PC-3 (cell line): ENCODE results near the gene VGLL1. TPM values are rescaled to one million over a fixed set of nuclear protein-coding genes. Genes with fewer than 3 reads are reported as not detected.

ENCODE experiments used
- ATAC-seq: fragments of 200-7000 bp; cut with Tn5 transposase; 2 replicates; pipeline ENCODE4 v1.9.1; 2020; ENCODE audit warnings: mild to moderate bottlenecking, moderate library complexity
- BruUV-seq: library from RNA; stranded (reverse); fragments of 400-500 nt; replicated peaks from 2 replicates; lab custom pipeline; 2021; lab: Mats Ljungman, UMichigan
- CTCF ChIA-PET: fragments of 300-600 bp; sonication (Branson Sonifier 250); formaldehyde crosslinking; loops from one replicate; lab custom pipeline; 2022; ENCODE audit warnings: antibody characterized with exemption; lab: Charles Lee
- POLR2A ChIA-PET: fragments of 300-600 bp; sonication (Branson Sonifier 250); formaldehyde crosslinking; loops from one replicate; lab custom pipeline; 2022; ENCODE audit warnings: antibody characterized with exemption; ENCODE audit not compliant: unreplicated experiment; lab: Charles Lee
- DNase-seq: peaks from one replicate; pipeline ENCODE4 v3.0.0-alpha.2; 2015
- H2AFZ ChIP-seq: fragments of 300-600 bp; sonication (generic); 2 replicates; pipeline ENCODE4 v1.6.0; 2016; ENCODE audit warnings: antibody characterized with exemption, low read length
- H3F3A ChIP-seq: fragments of 300-600 bp; sonication (generic); one replicate; pipeline ENCODE4 v1.6.0; 2017; ENCODE audit warnings: antibody characterized with exemption, low read length, control low read depth, mild to moderate bottlenecking; ENCODE audit not compliant: unreplicated experiment
- H3K27ac ChIP-seq: fragments of 300-600 bp; sonication (generic); 2 replicates; pipeline ENCODE4 v1.5.1; 2016; ENCODE audit warnings: mild to moderate bottlenecking, low read length
- H3K27me3 ChIP-seq: fragments of 300-600 bp; sonication (generic); 2 replicates; pipeline ENCODE4 v1.6.1; 2016; ENCODE audit warnings: low read length, mixed read lengths
- H3K36me3 ChIP-seq: fragments of 300-600 bp; sonication (generic); 2 replicates; pipeline ENCODE4 v1.6.1; 2016; ENCODE audit warnings: low read depth, mixed run types, low read length, mixed read lengths
- H3K4me1 ChIP-seq: fragments of 300-600 bp; sonication (generic); 2 replicates; pipeline ENCODE4 v1.5.1; 2016; ENCODE audit warnings: low read length; ENCODE audit not compliant: insufficient read depth
- H3K4me2 ChIP-seq: fragments of 300-600 bp; sonication (generic); 2 replicates; pipeline ENCODE4 v1.6.0; 2016; ENCODE audit warnings: low read length
- H3K4me3 ChIP-seq: fragments of 300-600 bp; sonication (generic); 2 replicates; pipeline ENCODE4 v1.5.1; 2016; ENCODE audit warnings: mild to moderate bottlenecking, low read length, mixed read lengths
- H3K79me2 ChIP-seq: fragments of 300-600 bp; sonication (generic); 2 replicates; pipeline ENCODE4 v1.6.1; 2017; ENCODE audit warnings: low read length, mixed read lengths
- H3K9ac ChIP-seq: fragments of 300-600 bp; sonication (generic); 2 replicates; pipeline ENCODE4 v1.6.0; 2016; ENCODE audit warnings: mild to moderate bottlenecking, low read length
- H3K9me2 ChIP-seq: fragments of 300-600 bp; sonication (generic); replicated peaks from 2 replicates; pipeline ENCODE4 v1.6.1; 2016; ENCODE audit warnings: mixed run types, low read length, mixed read lengths
- H3K9me3 ChIP-seq: fragments of 300-600 bp; sonication (generic); 2 replicates; pipeline ENCODE4 v1.6.1; 2016; ENCODE audit warnings: low read length, mixed read lengths
- H4K20me1 ChIP-seq: fragments of 300-600 bp; sonication (generic); 2 replicates; pipeline ENCODE4 v1.6.1; 2016; ENCODE audit warnings: low read length, mixed read lengths
- CTCF ChIP-seq: fragments of 300-600 bp; sonication (generic); conservative IDR thresholded peaks from 2 replicates; pipeline ENCODE4 v1.5.1; 2017; ENCODE audit warnings: antibody characterized with exemption, low read depth, mild to moderate bottlenecking, low read length
- EZH2 ChIP-seq: fragments of 300-600 bp; sonication (generic); IDR thresholded peaks from one replicate; pipeline ENCODE4 v1.6.1; 2017; ENCODE audit warnings: antibody characterized with exemption, mild to moderate bottlenecking, low read length; ENCODE audit not compliant: unreplicated experiment
- EZH2phosphoT487 ChIP-seq: fragments of 300-600 bp; sonication (generic); IDR thresholded peaks from 2 replicates; pipeline ENCODE4 v1.6.1; 2018; ENCODE audit warnings: mild to moderate bottlenecking, antibody characterized with exemption, low read length, borderline replicate concordance
- intact Hi-C: fragments of 100-400 bp; cut with micrococcal nuclease; formaldehyde crosslinking; loops from 2 replicates; pipeline ENCODE4 v1.9.0; 2023
- total RNA-seq: library from RNA; depleted of rRNA; stranded (reverse); fragments of >200 nt; gene quantifications from 2 replicates; pipeline ENCODE4 v1.2.3, GENCODE V29; 2014

Gene VGLL1
- total RNA-seq, 1 experiment from 2014 or later = 5.3 TPM

- CTCF ChIA-PET = no interaction called here
- Histone ChIP-seq H3K4me3 (no peak overlapping the region), H4K20me1 (no peaks in the 10 kb centered on the region), H3F3A (no peaks in the 10 kb centered on the region), H3K79me2 (no peaks in the 10 kb centered on the region), H3K36me3 (no peaks in the 10 kb centered on the region), H3K4me1 (peaks cover 44% of the 10 kb centered on the region), H3K27me3 (no peaks in the 10 kb centered on the region), H3K9ac (no peak overlapping the region), H3K9me2 (no peaks in the 10 kb centered on the region), H3K4me2 (no peak overlapping the region), H3K9me3 (no peaks in the 10 kb centered on the region), H2AFZ (no peak overlapping the region), H3K27ac (no peak overlapping the region)
- DNase-seq = no peak
- ATAC-seq = no peak
- intact Hi-C loops = no loop called here
- POLR2A ChIA-PET = no interaction called here
- TF ChIP-seq EZH2phosphoT487 (no peak), CTCF (no peak)
- no TSS peak for BruUV-seq
Observed at GRCh38 chrX:136529795-136530194, 2.2 kb upstream of the VGLL1 start.

GRCh38 chrX:136534131-136534530, 2.1 kb downstream of the VGLL1 start:
- intact Hi-C loops = no loop called here
- no TSS peak for BruUV-seq
- Histone ChIP-seq H3K9me2 (no peaks in the 10 kb centered on the region), H3K4me1 (0 out of 2 replicates have a peak, but pooled peaks cover 7% of the 10 kb centered on the region), H3F3A (no peaks in the 10 kb centered on the region), H3K9me3 (no peaks in the 10 kb centered on the region), H3K27ac (no peak overlapping the region), H2AFZ (no peak overlapping the region), H3K4me3 (no peak overlapping the region), H3K9ac (no peak overlapping the region), H3K36me3 (no peaks in the 10 kb centered on the region), H4K20me1 (no peaks in the 10 kb centered on the region), H3K27me3 (no peaks in the 10 kb centered on the region), H3K79me2 (no peaks in the 10 kb centered on the region), H3K4me2 (no peak overlapping the region)
- POLR2A ChIA-PET = no interaction called here
- no peak for ATAC-seq
- no peak for DNase-seq
- no peak for TF ChIP-seq EZH2
- CTCF ChIA-PET = no interaction called here

GRCh38 chrX:136538811-136539210, 6.8 kb downstream of the VGLL1 start:
- Histone ChIP-seq H4K20me1 (no peaks in the 10 kb centered on the region), H3F3A (no peaks in the 10 kb centered on the region), H3K36me3 (no peaks in the 10 kb centered on the region), H3K9ac (no peak overlapping the region), H3K79me2 (no peaks in the 10 kb centered on the region), H3K9me2 (no peaks in the 10 kb centered on the region), H3K4me3 (no peak overlapping the region), H3K4me1 (no peaks in the 10 kb centered on the region), H3K4me2 (no peak overlapping the region), H3K27me3 (no peaks in the 10 kb centered on the region), H3K9me3 (no peaks in the 10 kb centered on the region), H3K27ac (no peak overlapping the region), H2AFZ (no peak overlapping the region)
- POLR2A ChIA-PET = no interaction called here
- no peak for TF ChIP-seq EZH2phosphoT487
- TF ChIP-seq EZH2 = no peak
- no peak for TF ChIP-seq CTCF
- CTCF ChIA-PET = no interaction called here
- no TSS peak for BruUV-seq
- no peak for ATAC-seq
- no peak for DNase-seq
- intact Hi-C loops = no loop called here
